SK-N-MC (cell line): ENCODE results near the gene CEACAM4.
"Not testable (repeated sequence)": the region's sequence is repeated elsewhere in the genome, so short reads cannot be mapped to it uniquely, and the experiment has no call there.

Experiments
- DNase-seq: peaks from one replicate; pipeline ENCODE4 v3.0.0-alpha.2; 2011; ENCODE audit warnings: low read depth, low spot score
- H3K27ac ChIP-seq: fragments of 200-600 bp; sonication (generic); 2 replicates; pipeline ENCODE4 v1.5.1; 2016; ENCODE audit warnings: mixed run types
- H3K36me3 ChIP-seq: fragments of 200-600 bp; sonication (generic); 2 replicates; pipeline ENCODE4 v1.6.1; 2017; ENCODE audit warnings: antibody characterized with exemption, low read length, mixed read lengths; ENCODE audit not compliant: insufficient read depth
- H3K4me3 ChIP-seq: fragments of 200-600 bp; sonication (generic); 2 replicates; pipeline ENCODE4 v1.5.1; 2016
- H3K9ac ChIP-seq: fragments of 200-600 bp; sonication (generic); 2 replicates; pipeline ENCODE4 v1.8.0; 2017; ENCODE audit warnings: mixed run types, mixed read lengths; ENCODE audit not compliant: insufficient read length
- H3K9me3 ChIP-seq: fragments of 200-600 bp; sonication (generic); 2 replicates; pipeline ENCODE4 v1.6.1; 2017; ENCODE audit warnings: low read depth, mild to moderate bottlenecking, antibody characterized with exemption, low read length, moderate library complexity, mixed read lengths
- EZH2 ChIP-seq: fragments of 200-600 bp; sonication (generic); IDR thresholded peaks from one replicate; pipeline ENCODE4 v1.6.1; 2017; ENCODE audit warnings: antibody characterized with exemption
- FOXP2 ChIP-seq: optimal IDR thresholded peaks from 2 replicates; pipeline ENCODE3; 2011; ENCODE audit warnings: mild to moderate bottlenecking, moderate library complexity; ENCODE audit not compliant: insufficient read depth; ENCODE audit errors: extremely low read length, control extremely low read depth
- POLR2AphosphoS5 ChIP-seq: IDR thresholded peaks from 2 replicates; pipeline ENCODE4 v1.6.1; 2012; ENCODE audit warnings: mild to moderate bottlenecking, low read depth, low read length, borderline replicate concordance

The CEACAM4 gene

DNA sequence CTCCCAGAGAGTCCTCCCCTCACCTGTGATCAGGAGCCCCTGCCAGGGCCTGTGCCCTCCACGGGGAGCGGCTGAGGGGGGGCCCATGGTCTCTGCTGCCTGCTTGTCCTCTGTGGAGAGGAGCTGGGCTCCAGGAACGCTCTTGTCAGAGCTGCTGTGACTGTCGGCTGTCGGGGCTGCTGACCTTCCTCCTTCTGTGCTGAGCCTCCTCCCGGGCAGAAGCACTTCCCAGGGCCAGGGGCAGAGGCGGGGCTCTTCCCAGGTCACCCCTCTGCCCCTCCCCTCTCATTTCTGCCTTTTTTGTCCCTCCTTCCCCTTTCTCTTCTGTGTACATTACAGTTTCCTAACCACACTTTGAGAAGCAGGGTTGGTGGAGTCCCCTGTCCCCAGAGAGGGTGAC lies at the start of gene CEACAM4:
TSS of gene CEACAM4 (minus strand) at position 198 of the 400 bp plus-strand sequence. CDS start at position 87, 111 bp downstream.
- no peaks in the 10 kb centered on the region for H3K9me3 ChIP-seq
- H3K4me3 ChIP-seq = no peak within 1 kb of the TSS
- no peaks in the 10 kb centered on the region for H3K36me3 ChIP-seq
- no peak for TF ChIP-seq FOXP2
- TF ChIP-seq EZH2 = no peak
- TF ChIP-seq POLR2AphosphoS5 = no peak
- H3K9ac ChIP-seq = no peak within 1 kb of the TSS
- H3K27ac ChIP-seq = no peak within 1 kb of the TSS
- no peak for DNase-seq

DNA sequence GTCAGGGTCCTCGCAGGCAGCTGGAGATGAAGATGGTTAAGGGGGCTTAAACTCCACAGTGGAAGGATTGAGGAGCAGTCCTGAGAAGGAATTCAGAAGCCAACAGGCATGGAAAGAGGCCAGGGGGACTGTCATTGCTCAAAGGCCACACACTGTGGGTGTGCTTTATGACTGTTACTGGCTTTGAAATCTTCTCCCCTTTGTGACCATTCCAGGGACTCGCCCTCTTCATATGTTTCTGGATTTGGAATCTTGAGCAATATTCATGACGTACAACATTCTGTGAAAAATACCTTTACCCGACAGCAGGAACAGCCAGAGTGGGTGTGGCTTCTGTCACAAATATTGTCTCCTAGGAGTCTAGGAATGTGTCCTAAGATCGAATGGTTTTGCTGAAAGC lies 44.6 kb upstream of the CEACAM4 start:
- no peak for TF ChIP-seq POLR2AphosphoS5
- TF ChIP-seq EZH2 = no peak
- TF ChIP-seq FOXP2 = no peak
- H3K36me3 ChIP-seq = no peaks in the 10 kb centered on the region
- DNase-seq = no peak
- no peak overlapping the region for H3K27ac ChIP-seq
- H3K4me3 ChIP-seq = no peak overlapping the region
- no peak overlapping the region for H3K9ac ChIP-seq
- no peaks in the 10 kb centered on the region for H3K9me3 ChIP-seq

DNA sequence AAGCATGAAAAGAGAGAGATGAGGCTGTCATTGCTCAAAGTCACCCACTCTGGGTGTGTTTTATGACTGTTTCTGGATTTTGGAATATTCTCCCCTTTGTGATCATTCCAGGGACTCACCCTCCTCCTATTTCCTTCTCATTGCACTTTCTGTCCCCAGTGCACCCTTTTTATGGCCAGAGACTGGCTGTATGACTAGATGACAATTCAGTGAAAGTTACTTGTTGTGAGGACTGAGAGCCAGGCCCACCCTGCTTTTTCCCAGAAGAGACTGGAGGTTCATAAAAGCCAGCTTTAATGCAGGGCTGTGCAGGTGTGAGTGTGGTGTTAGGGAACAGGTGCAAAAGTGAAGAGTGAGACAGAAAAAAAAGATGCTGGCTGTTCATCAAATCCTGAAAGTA lies 43.9 kb upstream of the CEACAM4 start:
- DNase-seq = no peak
- no peak overlapping the region for H3K27ac ChIP-seq
- H3K4me3 ChIP-seq = no peak overlapping the region
- TF ChIP-seq FOXP2 (no peak), EZH2 (no peak), POLR2AphosphoS5 (no peak)
- H3K9me3 ChIP-seq = no peaks in the 10 kb centered on the region
- H3K9ac ChIP-seq = no peak overlapping the region
- no peaks in the 10 kb centered on the region for H3K36me3 ChIP-seq

DNA sequence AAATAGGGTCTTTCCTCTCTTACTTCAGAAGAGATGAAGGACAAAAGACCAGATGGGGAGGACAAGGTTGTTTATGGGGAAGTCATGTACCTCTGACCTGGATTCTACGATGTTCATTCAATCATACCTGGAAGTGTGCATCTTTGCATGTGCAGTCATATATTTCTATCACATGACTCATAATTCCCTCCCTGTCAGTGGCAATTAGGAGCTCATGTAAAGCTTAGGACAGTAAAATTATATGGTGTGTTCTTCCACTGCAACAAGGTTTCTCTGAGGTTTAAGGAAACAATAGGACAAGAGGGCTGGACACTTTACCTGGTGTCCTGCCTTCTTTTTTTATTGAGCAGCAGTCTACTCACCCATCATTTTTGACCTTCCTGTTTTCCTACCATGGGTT lies 41.4 kb upstream of the CEACAM4 start:
- Histone ChIP-seq H3K27ac (no peak overlapping the region), H3K9ac (no peak overlapping the region), H3K4me3 (no peak overlapping the region), H3K36me3 (no peaks in the 10 kb centered on the region), H3K9me3 (no peaks in the 10 kb centered on the region)
- TF ChIP-seq POLR2AphosphoS5 (no peak), FOXP2 (no peak), EZH2 (no peak)
- no peak for DNase-seq

DNA sequence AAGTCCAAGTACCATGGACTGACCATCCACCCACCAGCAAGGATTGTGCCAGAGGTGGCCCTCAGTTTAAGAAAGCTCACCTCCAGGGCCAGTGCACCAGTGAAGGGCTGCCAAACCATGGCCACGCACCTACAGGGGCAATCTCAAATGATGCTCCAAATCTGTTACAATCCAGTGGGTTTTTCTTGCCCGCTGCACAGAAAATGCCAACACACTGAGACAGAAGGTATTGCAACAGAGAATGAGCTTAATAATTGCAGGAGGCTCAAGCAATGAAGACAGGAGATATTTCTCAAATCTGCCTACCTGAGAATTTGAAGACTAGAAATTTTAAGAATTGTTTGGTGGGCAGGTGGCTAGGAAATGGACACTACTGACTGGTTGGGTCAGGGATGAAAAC lies 39.2 kb upstream of the CEACAM4 start:
- Histone ChIP-seq H3K9me3 (no peaks in the 10 kb centered on the region), H3K27ac (no peak overlapping the region), H3K4me3 (no peak overlapping the region), H3K36me3 (no peaks in the 10 kb centered on the region), H3K9ac (no peak overlapping the region)
- TF ChIP-seq POLR2AphosphoS5 = no peak
- TF ChIP-seq FOXP2 = no peak
- TF ChIP-seq EZH2 = no peak
- no peak for DNase-seq

DNA sequence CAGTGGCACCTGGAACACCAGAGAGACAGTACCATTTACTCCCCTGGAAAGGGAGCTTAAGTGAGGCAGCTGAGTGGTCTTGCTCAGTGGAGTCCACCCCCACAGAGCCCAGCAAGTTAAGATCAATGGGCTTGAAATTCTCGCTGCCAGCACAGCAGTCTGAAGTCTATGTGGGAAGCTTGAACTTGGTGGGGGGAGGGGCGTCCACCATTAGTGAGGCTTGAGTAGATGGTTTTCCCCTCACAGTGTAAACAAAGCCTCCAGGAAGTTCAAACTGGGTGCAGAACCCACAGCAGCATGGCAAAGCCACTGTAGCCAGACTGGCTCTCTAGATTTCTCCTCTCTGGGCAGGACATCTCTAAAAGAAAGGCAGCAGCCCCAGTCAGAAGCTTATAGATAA lies 30.3 kb upstream of the CEACAM4 start:
- DNase-seq = no peak
- TF ChIP-seq FOXP2 = no peak
- TF ChIP-seq EZH2 = no peak
- no peak for TF ChIP-seq POLR2AphosphoS5
- Histone ChIP-seq H3K9ac (no peak overlapping the region), H3K4me3 (no peak overlapping the region), H3K9me3 (no peaks in the 10 kb centered on the region), H3K27ac (no peak overlapping the region), H3K36me3 (no peaks in the 10 kb centered on the region)

DNA sequence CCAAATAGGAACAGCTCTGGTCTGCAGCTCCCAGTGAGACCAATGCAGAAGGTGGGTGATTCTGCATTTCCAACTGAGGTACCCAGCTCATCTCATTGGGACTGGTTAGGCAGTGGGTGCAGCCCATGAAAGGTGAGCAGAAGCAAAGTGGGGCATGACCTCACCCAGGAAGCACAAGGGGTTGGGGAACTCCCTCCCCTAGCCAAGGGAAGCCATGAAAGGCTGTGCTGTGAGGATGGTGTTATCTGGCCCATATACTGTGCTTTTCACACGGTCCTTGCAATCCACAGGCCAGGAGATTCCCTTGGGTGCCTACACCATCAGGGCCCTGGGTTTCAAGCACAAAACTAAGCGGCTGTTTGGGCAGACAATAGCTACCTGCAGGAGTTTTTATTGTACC lies 29.9 kb upstream of the CEACAM4 start:
- not testable (repeated sequence) for H3K36me3 ChIP-seq, H3K27ac ChIP-seq, H3K9ac ChIP-seq, H3K9me3 ChIP-seq, H3K4me3 ChIP-seq, DNase-seq

DNA sequence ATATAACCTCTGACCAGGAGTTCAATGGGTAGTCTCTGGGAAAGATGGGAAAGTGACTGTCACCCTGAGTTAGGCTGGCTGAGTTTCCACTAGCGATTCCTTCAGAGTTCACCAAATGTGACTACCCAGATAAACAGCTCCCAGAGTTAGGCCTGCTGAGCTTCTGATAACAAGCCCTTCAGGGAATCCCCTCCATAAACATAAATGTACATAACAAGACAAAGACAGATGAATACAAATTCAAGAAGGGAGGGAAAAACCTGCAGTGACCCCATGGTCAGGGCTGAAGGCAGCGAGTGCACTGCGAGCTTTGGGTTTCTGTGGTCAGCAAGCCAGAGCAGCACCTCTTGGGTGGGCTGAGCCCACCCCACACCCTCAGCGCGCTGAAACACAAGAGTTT lies 25.4 kb upstream of the CEACAM4 start:
- Histone ChIP-seq H3K9me3 (no peaks in the 10 kb centered on the region), H3K36me3 (no peaks in the 10 kb centered on the region), H3K27ac (no peak overlapping the region), H3K9ac (no peak overlapping the region), H3K4me3 (no peak overlapping the region)
- no peak for TF ChIP-seq POLR2AphosphoS5
- no peak for TF ChIP-seq EZH2
- TF ChIP-seq FOXP2 = no peak
- no peak for DNase-seq

DNA sequence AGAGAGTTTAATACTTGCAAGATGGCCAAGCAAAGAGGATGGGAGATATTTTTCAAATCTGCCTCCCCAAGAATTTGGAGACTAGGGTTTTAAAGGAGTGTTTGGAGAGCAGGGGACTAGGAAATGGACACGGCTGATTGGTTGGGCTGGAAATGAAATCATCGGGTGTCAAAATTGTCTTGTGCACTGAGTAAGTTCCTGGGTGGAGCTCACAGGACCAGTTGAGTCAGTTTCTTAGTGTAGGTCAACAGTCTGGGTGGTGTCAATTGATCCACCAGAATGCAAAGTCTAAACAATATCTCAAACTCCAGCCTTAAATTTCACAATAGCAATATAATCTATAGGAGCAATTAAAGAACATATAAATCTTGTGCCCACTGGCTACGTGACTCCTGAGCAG lies 23.0 kb upstream of the CEACAM4 start:
- DNase-seq = no peak
- Histone ChIP-seq H3K27ac (no peak overlapping the region), H3K36me3 (no peaks in the 10 kb centered on the region), H3K9ac (no peak overlapping the region), H3K4me3 (no peak overlapping the region), H3K9me3 (no peaks in the 10 kb centered on the region)
- TF ChIP-seq POLR2AphosphoS5 = no peak
- TF ChIP-seq FOXP2 = no peak
- no peak for TF ChIP-seq EZH2
